ENCODE results near the gene CRYBG1.

Gene CRYBG1

GRCh38 chr6:106360410-106360988 lies at the start of gene CRYBG1:
Gene CRYBG1 (plus strand): TSS chr6:106360717. CDS start chr6:106360909, 192 bp downstream.
- DNase-seq, result peak; percentile 75

GRCh38 chr6:106315765-106316374 lies 44.6 kb upstream of the CRYBG1 start:
- DNase-seq, result no peak

DNA sequence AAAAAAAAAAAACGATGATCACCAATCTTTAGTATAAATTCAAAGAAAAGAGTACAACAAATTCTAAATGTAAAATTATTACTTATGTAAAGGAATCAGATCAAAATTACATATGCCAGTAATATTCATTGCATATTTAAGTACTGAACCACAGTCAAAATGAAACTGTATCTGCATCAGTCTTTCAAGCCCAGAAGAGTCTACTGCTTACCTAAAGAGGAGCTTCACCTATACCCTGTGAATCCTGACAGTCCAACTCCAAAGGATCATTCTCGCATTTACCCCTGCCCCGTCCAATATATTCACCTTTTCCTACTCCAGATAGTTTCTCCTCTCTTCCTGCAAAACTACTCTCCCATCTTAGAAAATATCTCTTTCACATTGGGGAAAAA lies 44.1 kb upstream of the CRYBG1 start:
- DNase-seq, result no peak

DNA sequence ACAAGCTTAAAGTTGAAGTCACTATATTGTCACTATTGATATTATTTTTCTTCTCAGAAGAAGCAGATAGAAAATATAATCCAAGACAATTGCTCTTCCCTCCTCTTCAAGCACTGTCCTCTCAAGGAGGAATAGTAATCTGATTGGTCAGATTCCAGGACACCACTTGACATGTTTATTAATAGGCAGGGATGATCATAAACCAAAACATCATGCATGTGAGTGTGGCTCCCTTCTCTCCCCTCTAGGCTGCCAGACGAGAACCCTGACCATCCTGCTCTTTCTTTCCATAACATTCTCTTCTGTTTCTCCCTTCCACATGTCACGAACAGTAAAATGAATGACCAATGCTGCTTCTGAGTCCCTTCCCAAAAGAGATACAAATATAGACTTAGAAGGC lies 42.5 kb upstream of the CRYBG1 start:
- no peak for DNase-seq

- DNase-seq, result no peak
Observed at GRCh38 chr6:106318851-106319250, 41.7 kb upstream of the CRYBG1 start.

- no peak for DNase-seq
Observed at GRCh38 chr6:106321940-106322339, 38.6 kb upstream of the CRYBG1 start.

DNA sequence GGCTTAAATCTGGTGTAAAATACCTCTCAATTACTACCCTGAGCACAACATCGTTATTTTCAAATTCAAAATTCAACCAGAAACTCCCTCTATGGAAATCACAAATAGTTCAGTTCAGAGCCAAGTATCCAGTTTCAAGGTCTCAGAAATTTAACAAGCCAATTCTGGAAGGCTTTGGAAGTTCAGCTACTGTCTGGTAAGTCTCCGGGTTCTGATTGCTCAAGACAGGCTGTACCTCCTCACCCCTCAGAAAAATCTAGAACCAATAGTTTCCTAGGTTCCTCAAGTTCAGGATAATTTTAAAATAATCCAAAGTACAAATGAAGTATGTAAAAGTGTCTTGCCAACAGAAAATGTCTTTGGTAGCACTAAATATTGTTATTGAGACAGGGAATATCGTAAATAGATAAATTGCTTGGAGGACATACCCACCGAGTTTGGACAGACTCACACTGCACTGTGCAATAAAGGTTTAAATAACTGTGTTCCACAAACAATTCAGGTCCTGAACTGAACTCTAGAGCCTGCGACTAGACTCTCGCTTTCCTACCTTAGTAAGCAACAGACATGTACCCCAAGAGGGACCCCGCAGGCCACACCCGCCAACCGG lies 35.7 kb upstream of the CRYBG1 start:
- DNase-seq, result no peak

GRCh38 chr6:106325336-106326178 lies 35.0 kb upstream of the CRYBG1 start, which contains the start of gene ATG5:
Gene ATG5 (minus strand): TSS chr6:106325760. CDS start chr6:106316208, 9,552 bp downstream.
- peak; percentile 97 for DNase-seq

- peak; percentile 15 for DNase-seq
Observed at GRCh38 chr6:106334646-106335448, 25.7 kb upstream of the CRYBG1 start.

GRCh38 chr6:106339334-106340029 lies 21.0 kb upstream of the CRYBG1 start:
- peak; percentile 63 for DNase-seq

GRCh38 chr6:106347219-106347618 lies 13.3 kb upstream of the CRYBG1 start:
- DNase-seq, result no peak

DNA sequence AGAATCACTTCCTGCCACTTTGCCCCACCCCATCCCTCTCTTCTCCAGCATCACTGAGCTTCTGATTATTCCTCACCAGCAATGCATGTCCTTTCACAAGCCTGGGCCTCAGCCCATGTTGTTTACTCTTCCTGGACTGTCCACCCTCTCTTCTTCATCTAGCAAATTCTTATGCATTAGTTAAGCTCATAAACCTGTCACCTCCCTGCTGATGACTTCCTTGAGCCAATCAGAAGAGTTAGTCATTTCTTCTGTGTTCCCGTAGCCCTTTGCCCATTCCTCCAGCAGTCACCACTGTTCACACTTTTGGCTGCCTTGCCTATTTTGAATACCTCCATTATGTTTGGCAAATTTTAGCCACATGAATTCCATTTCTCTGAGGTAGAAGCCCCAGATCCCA lies 4.1 kb upstream of the CRYBG1 start:
- no peak for DNase-seq

GRCh38 chr6:106359959-106360409 lies 533 bp upstream of the CRYBG1 start:
- DNase-seq, result no peak

DNA sequence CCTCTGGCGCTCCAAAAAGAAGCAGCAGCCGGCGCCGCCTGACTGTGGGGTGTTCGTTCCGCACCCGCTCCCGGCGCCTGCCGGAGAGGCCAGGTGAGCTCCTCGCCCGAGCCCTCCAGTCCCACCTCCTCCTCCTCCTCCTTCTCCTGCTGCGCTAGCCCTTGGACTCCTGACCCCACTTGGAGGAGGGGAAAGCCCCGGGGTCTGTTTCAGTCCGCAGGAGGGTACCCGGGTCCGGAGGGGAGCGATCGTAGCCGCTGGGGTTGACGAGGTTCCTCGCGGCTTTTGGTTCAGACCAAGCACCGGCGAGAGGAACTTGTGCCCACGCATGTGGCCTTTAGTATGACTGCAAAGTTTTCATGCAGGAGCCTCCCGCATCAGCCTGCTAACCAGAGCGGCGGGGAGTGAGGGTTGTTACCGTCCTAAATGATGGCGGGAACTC lies 493 bp downstream of the CRYBG1 start:
- DNase-seq, result no peak

DNA sequence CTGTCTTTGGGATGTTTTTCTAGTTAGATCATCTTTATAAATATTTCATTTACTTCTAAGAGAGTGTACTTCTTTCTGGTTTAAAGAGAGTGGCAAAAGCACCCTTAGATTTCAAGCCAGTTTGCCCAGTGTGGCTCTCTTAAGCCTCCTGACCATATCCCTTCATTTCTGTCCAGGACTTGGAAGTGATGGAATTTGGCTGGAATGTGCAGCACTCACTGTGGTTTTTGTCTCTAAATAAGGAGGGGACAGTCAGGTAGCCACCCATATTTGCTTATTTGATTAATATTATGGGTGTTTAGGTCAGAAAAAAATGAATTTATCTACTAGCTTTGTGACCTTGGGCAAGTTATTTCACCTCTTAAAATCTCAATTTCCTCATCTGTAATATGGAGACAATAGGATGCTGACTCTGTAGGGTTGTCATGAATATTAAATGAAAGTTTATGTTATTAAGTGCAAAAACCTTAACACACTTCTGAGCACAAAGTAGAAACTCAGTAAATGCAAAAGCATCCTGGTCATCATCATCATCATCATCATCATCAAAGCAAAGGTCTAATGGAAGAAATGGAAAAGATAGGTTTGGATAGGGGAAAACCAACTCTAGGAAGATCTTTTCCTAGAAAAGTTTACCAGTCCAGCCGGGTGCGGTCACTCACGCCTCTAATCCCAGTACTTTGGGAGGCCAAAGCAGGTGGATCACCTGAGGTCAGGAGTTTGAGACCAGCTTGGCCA lies 3.1 kb downstream of the CRYBG1 start:
- DNase-seq, result no peak

DNA sequence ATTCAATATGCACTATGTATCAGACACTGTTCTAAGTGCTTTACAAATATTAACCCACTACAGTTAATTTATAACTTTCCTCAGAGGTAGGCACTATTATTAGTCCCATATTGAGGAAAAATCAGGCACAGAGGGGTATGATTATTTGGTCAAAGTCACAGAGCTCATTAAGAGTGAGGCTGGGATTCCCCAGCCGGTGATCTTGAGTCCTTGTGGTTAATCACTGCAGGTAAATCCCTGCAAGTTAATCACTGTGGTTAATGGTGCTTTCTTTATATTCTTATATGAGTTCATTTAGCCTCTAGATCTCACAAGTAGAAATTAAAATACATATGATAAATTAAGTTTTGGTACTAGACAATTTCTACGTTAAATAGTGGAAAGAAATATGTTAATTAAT lies 9.2 kb downstream of the CRYBG1 start:
- DNase-seq, result no peak

GRCh38 chr6:106370639-106371038 lies 10.1 kb downstream of the CRYBG1 start:
- DNase-seq, result no peak

GRCh38 chr6:106372838-106373501 lies 12.5 kb downstream of the CRYBG1 start:
- no peak for DNase-seq

DNA sequence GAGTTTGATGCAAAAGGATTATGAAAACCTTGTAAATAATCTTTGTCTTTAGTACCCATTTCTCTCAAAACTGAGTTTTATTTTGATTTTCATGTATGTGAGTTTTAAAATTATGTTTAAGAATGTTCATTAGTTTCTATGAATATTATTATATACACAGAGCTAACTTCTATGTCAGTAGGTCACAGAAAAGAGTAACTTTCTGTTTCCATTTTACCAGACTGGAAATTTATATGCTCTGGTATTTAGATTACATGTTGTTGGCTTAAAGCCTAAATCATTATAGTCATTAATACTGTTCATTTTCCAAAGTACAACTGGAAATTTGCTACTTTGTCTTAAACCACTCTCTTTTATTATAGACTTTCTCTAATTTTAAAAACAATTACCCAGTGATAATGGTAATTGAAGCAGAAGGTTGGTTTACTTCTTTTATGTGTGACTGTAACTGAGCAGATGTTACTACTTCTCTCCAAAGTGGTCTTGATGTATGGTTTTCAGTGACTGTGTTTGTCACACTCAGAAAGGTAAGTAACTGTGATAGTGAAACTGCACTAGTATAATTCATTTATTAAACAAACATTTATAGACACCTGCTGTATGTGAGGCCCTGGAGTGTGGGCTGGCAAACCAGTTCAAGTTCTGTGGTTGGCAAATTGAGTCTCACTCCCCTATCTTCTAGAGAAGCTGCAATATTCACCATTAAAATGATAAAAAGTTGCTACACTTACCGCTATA lies 13.2 kb downstream of the CRYBG1 start:
- DNase-seq, result no peak

- no peak for DNase-seq
Observed at GRCh38 chr6:106377061-106377540, 16.6 kb downstream of the CRYBG1 start.

Data from NCI-H1436 (cell line).